Muscle of back (tissue), 13 donors: Measurements from ENCODE around the gene ZNF382. TPM values are rescaled to one million over a fixed set of nuclear protein-coding genes. Genes with fewer than 3 reads are reported as not detected.
A peak's percentile ranks its signal among the peaks of the same experiment; 100 is the strongest.
"Not testable (repeated sequence)": the region's sequence is repeated elsewhere in the genome, so short reads cannot be mapped to it uniquely, and the experiment has no call there.

Experiments used
- DNase-seq, 3 donors: peaks; one replicate each; pipeline versions ENCODE4 v3.0.0 to v3.0.0-alpha.2; 2013
- long read RNA-seq, 9 donors: transcript quantifications; one replicate each; lab custom pipeline, GENCODE V29; 2026
- polyA plus RNA-seq, 10 donors: library from polyadenylated mRNA; unstranded; fragments of 120-200 nt; gene quantifications; one replicate each; pipeline ENCODE4 v1.2.1, GENCODE V29; 2013; ENCODE audit not compliant: insufficient read length in 10 of 10

ZNF382 gene
- 10 to 100 TPM in 5 of 10 donors, 1 to 10 TPM in 5; 5.3 to 15.2 (median 9.1) TPM for polyA plus RNA-seq
- long read RNA-seq, donor 1 = 0 reads
- long read RNA-seq, donor 2 = 0 reads
- long read RNA-seq, donor 3 = 0 reads
- long read RNA-seq, donor 4, partial matches to known transcripts = 0 of 1 reads
- long read RNA-seq, donor 4, other reads (novel, unspliced or antisense) = 0 of 1 reads
- long read RNA-seq, donor 5 = 0 reads
- long read RNA-seq, donor 6 = 0 reads
- long read RNA-seq, donor 7 = 0 reads
- long read RNA-seq, donor 8 = 0 reads
- long read RNA-seq, donor 9 = 0 reads

DNA sequence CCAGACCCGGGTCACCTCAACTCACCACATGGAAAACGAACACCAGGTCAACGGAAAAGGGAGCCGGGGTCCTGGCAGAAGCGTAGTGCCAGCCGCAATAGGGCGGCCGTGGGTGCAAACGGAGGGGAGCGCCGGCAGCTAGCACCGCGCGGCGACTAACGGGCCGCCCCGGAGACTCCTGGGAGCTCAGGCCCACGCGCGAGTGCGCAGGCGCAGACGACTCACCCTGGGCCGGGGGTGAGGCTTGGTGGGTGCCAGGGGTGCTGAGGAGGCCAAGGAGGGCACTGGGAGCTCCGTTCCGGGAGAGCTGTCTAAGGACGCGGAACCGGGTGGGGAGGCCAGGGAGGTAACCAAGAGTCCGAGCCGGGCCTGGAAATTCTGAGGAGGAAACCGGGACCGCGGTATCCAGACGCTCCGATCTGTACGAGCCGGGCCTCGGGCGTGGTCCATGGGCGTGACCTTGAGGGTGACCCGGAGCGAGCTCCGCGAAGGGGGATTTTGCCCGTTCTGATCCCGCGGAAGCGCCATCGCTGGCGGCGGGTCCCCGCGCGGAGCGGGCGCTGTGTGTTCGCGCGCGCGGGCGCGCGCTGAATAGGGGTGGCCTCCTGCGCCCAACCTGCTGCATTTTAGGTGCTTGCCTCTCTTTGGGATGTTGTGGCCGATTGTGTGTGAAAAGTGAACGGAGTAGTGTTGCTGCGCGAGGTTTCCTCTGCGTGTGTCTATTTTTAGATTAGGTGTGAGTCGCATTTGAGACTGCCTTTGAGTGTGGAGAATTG is at the start of gene ZNF382:
Gene ZNF382, plus strand, starts transcription at position 213 of the 776 bp plus-strand sequence. CDS start 4,602 bp downstream, outside the sequence.
- peak; percentile 73 to 94 (median 90) for DNase-seq

DNA sequence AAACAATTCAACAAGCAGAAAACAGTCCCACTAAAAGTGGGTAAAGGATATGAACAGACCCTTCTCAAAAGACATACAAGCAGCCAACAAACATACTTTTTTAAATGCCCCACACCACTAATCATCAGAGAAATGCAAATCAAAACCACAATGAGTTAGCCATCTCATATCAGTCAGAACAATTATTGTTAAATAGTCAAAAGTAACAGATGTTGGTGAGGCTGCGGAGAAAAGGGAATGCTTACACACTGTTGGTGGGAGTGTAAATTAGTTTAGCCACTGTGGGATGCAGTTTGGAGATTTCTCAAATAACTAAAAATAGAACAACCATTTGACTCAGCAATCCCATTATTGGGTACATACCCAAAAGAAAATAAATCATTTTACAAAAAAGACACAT is 40.7 kb upstream of the ZNF382 start:
- DNase-seq = no peak

DNA sequence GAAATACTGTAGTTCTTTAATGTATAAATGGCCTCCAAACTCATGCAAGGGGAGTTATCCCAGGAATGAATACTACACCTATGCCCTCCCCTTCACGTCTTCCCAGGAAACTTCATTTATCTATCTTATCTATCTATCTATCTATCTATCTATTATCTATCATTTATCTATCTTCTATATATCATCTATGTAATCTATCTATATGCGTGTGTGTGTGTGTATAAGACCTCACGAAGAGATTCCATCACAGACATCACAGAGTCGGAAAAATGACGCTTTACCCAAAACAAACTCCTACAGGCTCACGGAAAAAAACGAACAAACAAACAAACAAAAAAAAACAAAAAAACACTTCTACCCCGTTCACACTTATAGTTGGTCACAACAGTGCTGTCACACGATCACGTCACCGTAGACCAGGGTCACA is 32.5 kb upstream of the ZNF382 start:
- no peak for DNase-seq

DNA sequence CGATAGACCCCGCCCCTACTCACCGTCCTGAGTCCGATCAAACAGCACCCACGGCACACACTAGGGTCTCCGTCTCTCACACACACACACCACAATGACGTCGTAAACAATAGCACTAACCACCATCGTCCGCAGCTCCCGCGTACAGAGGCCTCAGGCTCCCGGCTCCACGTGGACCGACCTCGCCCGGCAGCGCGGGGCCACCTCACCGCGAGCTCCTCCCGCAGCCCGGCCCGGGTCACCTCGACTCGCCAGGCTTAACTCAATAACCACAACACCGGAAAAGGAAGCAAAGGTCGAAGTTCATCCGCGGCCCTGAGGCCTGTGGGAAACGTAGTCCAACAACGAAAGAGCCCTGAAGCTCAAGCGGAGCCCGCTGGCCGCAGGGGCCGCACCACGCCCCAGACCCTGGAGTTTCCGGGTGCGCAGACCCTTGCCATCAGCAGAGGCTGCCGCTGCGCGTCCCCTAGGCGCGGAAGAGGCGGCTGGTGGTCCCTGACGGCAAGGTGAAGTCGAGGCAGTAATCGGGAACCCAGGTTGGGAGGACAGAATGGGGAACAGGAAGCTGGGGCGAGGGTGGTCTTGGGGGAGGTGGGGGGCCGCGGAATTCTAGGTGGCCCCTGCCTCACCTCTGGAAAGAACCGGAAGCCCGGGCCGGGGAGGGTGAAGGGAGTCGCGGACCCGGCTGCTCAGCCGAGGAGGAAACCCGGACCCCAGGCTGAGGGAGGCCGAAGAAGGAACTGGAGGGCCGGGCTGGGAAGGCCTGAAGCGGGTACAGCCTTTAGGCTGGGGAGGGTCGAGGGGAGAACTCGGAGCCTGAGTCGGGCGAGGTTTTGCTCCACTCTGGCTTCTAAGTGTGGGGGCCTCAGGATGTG is 31.9 kb upstream of the ZNF382 start, which contains the start of gene ZNF529:
Gene ZNF529, minus strand, starts transcription at position 273 of the 875 bp plus-strand sequence. CDS start 946 bp downstream, outside the sequence.
- DNase-seq = peak; percentile 90 to 98 (median 94)

DNA sequence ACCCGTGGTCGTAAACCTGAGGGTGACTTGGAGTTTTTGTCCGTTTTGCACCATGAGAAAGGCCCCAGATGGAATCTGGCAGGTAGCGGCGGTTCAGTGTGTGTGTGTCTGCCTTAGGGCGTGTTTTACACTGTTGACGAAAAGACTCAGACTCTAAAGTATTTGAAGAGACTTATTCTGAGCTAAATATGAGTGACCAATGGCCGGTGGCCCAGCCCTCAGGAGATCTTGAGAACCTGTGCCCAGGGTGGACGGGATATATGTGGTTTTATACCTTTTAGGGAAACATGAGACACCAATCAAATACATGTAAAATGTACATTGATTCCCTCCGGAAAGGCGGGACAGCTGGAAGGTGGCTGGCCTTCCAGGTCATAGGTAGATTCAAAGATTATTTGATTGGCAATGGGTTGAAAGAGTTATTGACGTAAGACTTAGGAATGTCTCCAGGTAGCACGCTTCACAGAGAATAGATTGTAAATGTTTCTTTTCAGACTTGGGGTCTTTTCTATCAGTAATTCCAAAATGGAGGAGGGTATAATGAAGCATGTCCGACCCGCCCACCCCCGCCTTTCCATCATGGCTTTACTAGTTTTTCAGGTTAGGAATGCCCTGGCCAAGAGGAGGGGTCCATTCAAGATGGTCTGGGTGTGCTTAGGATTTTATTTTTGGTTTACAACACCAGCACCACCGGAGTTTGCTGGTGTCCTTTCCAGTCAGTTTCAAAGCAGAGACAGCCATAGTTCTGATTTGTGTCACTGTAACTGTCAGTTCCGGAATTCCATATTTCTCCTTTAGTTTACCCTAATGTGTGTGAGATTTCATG is 31.0 kb upstream of the ZNF382 start:
- DNase-seq = peak; percentile 4 to 26 (median 10)

DNA sequence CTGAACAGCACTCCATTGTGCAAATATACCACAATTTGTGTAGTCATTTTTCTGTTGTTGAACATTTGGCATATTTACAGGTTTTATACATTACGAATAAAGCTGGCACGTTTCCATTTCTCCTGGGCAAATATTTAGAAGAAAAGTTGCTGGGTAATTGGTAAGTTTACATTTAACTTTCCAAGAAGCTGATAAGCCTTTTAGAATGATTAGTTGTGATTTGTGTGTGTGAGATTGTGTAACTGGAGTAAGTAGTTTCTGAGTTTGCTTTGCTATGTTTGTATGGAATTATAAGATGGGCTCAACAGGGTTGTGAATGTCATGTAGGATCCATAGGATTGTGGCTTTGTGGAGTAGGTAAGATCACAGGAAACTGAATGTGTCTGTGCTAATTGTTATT is 30.4 kb upstream of the ZNF382 start:
- DNase-seq = no peak

DNA sequence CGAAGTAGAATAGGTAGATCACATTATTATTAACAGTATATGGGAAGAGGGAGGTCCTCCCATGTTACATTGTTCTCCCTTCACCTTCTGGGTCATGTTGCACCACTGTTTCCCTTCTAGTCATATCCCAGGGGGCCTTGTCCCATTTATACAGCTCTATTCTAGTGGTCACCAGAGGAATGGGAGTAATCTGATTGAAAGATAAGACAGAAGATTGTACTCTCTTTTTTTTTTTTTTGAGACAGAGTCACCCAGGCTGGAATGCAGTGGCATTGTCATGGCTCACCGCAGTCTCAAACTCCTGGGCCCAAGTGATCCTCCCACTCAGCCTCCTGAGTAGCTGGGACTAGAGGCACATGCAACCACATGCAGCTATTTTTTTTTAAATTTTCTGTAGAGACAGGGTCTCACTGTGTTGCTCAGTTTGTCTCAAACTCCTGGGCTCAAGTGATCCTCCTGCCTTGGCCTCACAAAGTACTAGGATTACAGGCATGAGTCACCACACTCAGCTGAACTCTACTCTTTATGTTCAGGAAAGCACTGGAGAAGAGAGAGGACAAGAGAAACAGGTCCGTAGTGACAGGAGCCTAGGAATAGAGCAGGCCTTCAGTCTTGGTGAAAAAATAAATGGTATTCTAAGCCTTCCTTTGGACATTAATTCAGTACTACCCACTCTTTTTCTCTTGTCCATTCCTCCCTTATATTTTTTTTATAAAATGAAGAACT is 27.7 kb upstream of the ZNF382 start:
- no peak for DNase-seq

DNA sequence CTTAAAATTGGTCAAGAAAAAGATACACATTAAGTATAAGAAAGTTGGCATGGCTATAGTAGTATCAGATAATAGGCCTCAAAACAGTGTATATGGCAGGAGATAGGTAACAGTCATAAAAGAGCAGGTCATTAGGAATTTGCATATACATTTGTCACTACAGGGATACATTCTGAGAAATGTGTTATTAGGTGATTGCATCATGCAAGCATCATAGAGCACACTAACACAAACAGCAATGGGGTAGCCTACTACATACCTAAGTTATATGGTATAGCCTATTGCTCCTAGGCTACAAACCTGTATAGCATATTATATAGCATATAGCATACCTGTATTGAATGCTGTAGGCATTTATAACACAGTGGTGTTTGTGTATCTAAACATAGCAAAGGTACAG is 25.9 kb upstream of the ZNF382 start:
- DNase-seq = no peak

DNA sequence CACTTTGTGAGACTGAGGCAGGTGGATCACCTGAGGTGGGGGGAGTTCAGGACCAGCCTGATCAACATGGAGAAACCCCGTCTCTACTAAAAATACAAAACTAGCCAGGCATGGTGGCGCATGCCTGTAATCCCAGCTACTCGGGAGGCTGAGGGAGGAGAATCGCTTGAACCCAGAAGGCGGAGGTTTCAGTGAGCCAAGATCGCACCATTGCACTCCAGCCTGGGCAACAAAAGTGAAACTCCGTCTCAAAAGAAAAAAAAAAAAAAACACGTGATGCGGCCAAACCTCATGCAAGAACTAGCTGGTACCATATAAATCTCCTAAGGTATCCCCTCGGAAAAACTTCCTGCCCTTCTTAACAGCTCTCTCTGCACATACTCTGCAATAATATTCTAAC is 2.4 kb upstream of the ZNF382 start:
- not testable (repeated sequence) for DNase-seq

DNA sequence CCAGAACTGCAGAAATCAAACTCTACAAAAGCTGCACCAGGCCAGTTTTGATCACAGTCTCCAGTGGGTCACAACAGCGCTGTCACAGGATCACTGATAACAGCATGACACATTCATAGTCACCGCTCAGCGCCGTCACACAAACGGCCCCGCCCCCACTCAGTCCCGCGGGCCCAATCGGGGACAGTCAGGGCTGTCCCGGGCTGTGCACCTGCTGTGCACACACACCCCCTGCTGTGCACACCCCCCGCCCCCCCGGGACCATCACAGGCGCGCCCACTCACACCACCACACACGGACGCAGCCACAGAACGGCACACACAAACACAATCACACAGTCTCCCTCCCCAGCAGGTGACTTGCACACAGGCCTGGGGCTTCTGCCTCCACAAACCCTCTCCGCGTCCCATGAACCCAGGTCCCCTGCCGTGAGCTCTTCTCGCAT is 435 bp upstream of the ZNF382 start:
- peak in 2 of 3 donors; percentile 36 to 50 for DNase-seq

DNA sequence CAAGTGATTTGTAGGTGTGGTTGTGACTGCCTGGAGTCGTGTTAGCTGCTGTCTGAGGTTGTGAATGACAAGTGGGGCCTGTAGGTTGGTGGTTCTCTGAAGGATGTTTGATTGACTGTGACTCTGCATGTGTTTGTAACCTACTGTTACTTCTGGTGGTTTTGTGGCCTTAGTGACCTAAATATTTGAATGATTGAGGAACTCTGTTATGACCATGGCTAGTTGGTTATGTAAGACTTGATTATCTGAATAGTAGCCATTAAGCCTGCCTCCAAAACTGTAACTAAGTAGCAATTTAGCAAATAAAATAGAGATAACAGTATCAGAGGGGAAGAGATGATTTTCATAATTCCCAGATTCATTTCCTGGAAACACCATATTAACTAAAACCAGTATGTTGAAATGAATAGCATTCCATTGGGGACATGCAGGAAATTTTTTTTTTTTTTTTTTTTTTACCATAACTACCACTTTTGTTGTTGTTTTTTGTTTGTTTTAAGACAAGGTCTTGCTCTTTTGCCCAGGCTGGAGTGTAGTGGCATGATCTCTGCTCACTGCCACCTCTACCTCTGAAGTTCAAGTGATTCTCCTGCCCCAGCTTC is 865 bp downstream of the ZNF382 start:
- DNase-seq = no peak

DNA sequence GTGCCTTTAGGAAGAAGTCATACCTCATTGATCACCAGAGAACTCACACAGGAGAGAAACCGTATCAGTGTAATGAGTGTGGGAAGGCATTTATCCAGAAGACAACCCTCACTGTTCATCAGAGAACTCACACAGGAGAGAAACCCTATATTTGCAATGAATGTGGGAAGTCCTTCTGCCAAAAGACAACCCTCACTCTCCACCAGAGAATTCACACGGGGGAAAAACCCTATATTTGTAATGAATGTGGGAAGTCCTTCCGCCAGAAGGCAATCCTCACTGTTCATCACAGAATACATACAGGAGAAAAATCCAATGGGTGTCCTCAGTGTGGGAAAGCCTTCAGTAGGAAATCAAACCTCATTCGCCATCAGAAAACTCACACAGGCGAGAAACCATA is 21.9 kb downstream of the ZNF382 start:
- no peak for DNase-seq

DNA sequence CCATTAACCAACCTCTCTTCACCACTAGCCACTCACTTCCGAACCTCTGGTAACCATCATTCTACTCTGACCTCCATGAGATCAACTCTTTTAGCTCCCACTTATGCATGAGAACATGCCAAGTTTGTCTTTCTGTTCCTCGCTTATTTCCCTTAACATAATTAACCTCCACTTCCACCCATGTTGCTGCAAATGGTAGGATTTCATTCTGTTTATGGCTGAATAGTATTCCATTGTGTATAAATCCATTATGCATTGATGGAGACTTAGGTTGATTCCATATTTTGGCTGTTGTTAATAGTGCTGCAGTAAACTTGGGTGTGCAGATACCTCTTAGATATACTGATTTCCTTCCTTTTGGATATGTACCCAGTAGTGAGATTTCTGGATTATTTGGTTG is 30.2 kb downstream of the ZNF382 start:
- no peak for DNase-seq

DNA sequence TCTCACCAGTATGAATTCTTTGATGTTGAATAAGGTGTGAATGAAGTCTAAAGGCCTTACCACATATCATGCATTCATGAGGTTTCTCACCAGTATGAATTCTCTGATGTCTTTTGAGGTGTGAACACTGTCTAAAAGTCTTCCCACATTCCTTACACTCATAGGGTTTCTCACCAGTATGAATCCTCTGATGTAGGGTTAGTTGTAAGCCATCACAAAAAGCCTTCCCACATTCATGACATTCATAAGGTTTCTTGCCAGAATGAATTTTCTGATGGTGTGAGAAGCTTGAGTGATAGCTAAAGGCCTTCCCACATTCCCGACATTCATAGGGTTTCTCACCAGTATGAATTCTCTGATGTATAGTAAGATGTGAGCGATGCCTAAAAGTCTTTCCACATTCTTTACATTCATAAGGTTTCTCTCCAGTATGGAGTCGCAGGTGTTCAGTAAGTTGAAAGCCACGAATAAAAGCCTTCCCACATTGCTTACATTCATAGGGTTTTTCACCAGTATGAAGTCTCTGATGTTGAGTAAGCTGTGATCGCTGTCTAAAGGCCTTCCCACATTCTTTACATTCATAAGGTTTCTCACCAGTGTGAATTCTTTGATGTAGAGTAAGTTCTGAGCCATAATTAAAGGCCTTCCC is 33.9 kb downstream of the ZNF382 start:
- DNase-seq = no peak

DNA sequence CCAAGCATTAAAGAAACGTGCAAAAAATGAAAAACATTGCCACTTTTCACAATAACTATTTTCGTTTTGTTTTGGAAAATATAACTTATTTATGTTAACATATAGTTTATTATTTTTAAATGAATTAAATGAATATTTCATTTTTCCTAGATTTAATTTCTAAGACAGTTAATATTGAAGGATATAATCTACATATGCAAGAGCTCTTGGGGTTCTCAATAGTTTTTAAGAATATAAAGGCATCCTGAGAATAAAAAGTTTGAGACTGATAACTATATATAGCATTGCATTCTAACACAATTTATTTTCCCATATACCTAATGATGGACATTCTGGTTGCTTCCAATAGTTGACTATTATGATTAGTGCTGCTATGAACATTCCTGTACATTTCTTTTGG is 41.6 kb downstream of the ZNF382 start:
- DNase-seq = no peak

DNA sequence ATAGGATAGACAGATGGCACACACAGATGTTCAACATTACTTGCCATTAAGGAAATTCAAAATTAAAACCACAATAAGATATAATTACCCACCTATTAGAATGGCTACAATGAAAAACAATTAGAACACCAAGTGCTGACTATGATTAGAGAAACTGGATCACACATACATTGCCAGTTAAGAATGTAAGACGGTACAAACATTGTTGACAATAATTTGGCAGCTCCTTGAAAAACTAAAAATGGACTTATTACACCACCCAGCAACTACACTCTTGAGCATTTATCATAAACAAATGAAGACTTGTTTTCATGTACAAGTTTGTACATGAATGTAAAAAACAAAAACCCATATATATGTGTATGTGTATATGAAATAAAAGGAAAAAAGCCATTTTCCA is 47.8 kb downstream of the ZNF382 start:
- DNase-seq = no peak

DNA sequence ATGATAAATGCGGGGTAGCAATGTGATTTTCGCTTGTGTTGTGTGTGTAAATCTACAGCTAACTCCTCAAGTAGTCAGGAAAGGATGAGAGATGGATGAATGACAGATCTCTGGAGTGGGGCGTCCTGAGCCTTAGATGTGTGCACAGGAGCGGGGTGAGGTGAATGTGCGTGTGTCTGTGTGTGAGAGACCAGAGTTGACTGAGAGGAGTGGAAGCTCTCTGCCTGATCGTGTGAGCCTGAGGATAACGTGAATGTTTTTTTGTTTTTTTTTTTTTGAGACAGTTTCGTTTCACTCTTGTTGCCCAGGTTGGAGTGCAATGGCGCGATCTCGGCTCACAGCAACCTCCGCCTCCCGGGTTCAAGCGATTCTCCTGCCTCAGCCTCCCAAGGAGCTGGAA is 60.7 kb downstream of the ZNF382 start:
- no peak for DNase-seq

DNA sequence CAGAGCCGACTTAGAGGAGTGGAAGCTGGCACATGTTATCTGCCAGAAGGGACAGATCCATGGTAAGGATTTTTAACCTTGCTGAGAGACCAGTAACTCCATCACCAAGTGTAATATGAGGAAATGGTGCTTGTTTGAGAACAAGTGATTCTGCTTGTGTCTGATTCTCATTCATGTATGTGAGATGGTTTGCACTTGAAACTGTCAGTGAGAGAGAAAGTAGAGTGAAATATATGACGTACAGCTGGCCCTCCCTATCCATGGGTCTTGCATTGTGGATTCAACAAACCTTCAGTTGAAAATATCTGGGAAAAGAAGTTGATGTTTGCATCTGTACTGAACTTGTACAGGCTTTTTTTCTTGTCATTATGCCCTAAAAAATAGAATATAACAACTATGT is 63.5 kb downstream of the ZNF382 start:
- no peak for DNase-seq

DNA sequence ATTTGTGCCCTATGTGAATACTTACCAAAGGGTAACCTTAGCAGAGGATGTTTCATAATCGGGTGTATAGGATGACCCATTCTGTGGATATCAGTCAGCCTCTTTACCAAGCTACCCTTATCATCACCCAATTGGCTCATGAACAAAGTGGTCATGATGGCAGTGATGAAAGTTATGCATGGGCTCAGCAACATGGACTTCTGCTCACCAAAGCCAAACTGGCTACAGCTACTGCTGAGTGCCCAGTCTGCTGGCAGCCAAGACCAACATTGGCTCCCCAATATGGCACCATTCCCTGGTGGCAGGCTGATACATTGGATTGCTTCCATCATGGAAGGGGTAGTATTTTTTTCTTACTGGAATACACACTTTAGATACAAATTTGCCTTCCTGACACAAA is 67.3 kb downstream of the ZNF382 start:
- DNase-seq = no peak
